Gastroesophageal sphincter (tissue), 3 donors: ENCODE results near the gene GOLPH3.

Source experiments
- CTCF ChIP-seq, 4 experiments: fragments of 200-600 bp in 2 of 4; fragments of 450-650 bp in 2 of 4; sonication (generic) in 1 of 4; IDR thresholded peaks; one replicate each; pipeline ENCODE4 v1.5.1; 2017 to 2019; ENCODE audit warnings: antibody characterized with exemption in 4 of 4, mild to moderate bottlenecking in 2 of 4, moderate library complexity in 2 of 4
- EP300 ChIP-seq: sonication (generic); formaldehyde crosslinking; IDR thresholded peaks from one replicate; pipeline ENCODE4 v1.6.1; 2017; ENCODE audit warnings: antibody characterized with exemption, mild to moderate bottlenecking
- POLR2A ChIP-seq, 2 donors: fragments of 450-650 bp; IDR thresholded peaks; one replicate each; pipeline ENCODE4 v1.6.1; 2017; ENCODE audit warnings: antibody characterized with exemption in 2 of 2, mild to moderate bottlenecking in 2 of 2, moderate library complexity in 1 of 2

GRCh38 chr5:32163785-32164184 is 10.3 kb downstream of the GOLPH3 start:
- TF ChIP-seq POLR2A (IDR thresholded peaks at IDR 0.05) (no peak), CTCF (IDR thresholded peaks at IDR 0.05) (no peak), EP300 (no peak)
